AG08395 (cell line): ENCODE data around the gene TEP1.
"Not testable (repeated sequence)": the region's sequence is repeated elsewhere in the genome, so short reads cannot be mapped to it uniquely, and the experiment has no call there.

ENCODE experiments used
- DNase-seq: peaks from one replicate; pipeline ENCODE4 v3.0.0; 2012; ENCODE audit warnings: mixed read lengths, low spot score

The TEP1 gene

DNA sequence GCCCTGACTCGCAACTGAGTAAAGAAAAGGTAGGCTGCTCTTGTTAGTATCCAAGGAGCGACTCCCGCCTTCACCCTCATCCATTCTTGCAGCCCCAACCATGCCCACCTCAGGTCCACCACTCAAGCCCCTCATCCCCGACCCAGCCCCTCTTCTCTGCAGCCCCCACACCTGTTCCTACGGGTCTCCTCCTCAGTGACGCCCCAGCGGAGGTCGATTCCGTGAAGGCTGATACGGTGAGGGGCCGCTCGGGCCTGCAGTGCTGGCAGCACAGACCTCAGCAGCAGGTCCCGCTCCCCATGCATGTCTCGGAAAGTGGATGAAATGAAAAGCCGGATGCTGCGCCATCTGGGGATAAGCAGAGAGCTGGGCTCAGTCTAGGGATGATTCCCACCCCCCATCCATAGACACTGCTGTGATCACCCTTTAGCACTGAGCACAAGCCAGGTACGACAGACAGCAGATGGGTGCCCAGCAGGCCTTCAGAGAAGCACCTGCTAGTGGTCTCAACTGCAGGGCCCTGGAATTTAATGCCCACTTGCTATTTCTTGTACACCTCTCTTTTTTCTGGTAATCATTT lies 26.9 kb downstream of the TEP1 start:
- DNase-seq: no peak

GRCh38 chr14:20384886-20385285 lies 28.4 kb downstream of the TEP1 start:
- DNase-seq: no peak

- no peak for DNase-seq
These were observed 29.0 kb downstream of the TEP1 start for GRCh38 chr14:20384321-20384720.

- no peak for DNase-seq
These were observed 29.7 kb downstream of the TEP1 start for GRCh38 chr14:20383636-20384035.

DNA sequence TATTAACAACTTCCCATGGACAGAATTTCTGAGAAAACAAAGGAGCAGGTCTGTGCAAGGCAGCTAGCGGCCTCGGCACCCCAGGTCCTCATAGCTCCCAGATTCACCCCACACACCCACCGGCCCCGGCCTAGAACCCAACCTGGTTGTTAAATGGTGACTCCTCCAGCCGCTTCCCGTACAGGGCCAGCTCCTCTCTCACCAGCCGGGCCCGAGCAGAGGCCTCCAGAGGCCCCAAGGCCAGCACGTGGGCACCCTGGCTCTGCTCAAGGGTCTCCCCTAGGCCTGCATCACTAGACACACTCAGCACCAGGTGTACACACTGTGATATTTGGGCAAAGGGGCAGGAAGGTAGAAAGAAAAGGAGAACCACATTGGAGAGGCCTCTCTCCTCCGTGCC lies 30.3 kb downstream of the TEP1 start:
- DNase-seq: no peak

DNA sequence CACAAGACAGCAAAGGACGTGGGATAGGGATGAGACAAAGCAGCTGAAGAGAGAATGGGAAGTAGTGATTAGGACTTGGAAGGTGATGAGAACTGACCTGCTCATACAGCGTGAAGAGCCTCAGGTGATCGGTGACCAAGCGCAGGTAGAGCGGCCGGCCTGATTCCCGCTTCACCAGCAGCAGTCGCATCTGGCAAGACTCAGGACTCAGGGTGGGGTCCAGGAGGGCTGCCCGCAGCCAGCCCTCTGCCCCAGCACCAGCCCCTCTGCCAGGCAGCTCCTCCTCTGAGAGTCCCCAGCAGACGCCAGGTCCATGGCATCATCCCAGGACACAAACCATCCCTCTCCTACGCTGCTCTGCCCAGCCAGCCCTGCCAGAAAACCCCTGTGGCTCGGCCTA lies 30.8 kb downstream of the TEP1 start:
- DNase-seq: no peak

DNA sequence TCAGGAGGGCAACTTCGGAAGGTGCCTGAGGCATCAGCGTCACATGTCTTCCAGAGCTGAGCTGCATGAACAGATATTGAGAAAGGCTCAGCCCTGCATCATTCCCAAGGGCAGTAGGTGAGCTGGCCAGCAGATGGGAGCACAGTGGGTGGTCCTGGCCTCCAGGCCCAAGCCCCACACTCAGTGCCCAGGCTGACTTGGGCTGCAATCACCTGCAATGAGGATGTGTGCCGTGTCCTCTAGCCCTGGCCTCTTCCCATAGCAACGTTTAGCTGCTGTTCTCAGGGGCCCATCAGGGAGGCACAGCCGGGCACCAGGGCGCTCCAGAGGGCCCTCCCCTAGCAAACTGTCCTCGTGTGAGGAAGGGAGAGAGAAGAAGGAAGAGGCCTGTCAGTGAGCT lies 32.0 kb downstream of the TEP1 start:
- no peak for DNase-seq

GRCh38 chr14:20380681-20381080 lies 32.6 kb downstream of the TEP1 start:
- DNase-seq: no peak

DNA sequence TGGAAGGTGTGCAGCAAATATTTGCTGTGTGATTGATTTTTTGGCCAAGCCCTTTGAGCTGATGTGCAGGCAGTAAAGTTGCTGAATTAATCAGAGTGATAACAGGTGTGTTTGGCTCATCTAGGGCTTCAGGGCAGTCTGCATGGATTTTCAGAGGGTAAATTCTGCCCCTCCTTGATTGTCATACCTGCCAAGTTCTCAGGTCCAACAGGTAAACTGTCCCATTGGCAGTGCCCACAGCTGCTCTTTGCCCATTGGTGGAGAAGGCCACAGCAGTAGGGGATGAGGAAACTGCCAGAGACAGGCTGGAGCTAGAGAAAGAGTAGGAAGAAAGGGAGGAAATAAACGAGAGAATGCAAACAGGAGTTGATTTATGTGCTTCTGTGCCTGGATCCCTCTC lies 33.6 kb downstream of the TEP1 start:
- DNase-seq: no peak

DNA sequence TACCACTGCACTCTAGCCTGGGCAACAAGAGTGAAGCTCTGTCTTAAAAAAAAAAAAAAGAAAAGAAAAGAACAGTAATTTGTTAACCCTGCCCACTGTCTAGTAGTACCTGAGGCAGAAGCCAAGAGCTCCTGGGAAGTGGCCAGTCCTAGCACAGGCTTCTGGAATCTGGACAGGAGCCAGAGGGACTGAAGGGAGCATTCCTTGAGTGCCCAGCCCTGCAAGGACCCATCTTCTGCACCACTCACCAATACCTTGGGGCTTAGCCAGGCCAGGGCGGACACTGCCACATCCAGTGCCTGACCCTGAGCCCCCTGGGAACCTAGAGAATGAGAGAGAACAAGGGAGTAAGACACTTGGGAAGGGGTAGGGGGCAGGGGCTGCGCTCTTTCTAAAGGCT lies 36.1 kb downstream of the TEP1 start:
- no peak for DNase-seq

GRCh38 chr14:20376071-20376588 lies 37.2 kb downstream of the TEP1 start:
- DNase-seq: no peak

- no peak for DNase-seq
These were observed 37.8 kb downstream of the TEP1 start for GRCh38 chr14:20375471-20375870.

DNA sequence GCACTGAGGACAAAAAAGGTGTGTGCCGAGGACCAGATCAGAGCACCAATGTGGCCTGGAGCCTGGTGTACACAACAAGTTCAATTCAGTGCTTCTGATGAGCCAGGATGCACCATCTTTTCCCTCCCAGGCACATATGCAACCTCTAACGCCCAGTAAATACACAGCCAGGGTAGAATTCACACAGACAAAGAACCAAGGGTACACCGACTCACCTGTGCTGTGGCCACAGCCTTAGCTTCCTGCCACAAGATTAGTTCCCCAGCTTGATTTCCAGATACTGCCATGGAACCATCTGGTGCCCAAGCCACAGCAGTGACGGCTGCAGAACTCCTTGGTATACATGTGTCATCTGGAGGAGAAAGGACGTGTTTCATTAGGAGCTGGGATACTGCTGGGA lies 40.5 kb downstream of the TEP1 start:
- no peak for DNase-seq

DNA sequence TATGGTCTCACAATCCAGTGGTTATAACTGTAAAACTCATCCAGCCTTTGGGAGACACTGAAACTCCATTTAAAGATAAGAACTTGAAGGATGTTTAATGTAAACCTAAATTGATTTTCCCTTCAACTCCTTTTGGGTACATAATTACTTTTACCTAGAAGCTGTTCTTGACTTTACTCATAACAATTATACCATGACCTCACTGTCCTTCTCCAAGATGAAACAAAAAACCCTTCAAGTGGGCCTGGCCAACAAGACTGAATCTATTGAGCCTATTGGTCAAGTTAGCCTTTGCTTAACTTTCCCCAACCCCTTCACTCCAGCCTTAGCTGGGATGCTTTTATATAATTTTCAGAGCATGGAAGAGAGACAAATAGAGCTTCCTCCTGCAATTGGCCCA lies 47.4 kb downstream of the TEP1 start:
- DNase-seq: no peak

DNA sequence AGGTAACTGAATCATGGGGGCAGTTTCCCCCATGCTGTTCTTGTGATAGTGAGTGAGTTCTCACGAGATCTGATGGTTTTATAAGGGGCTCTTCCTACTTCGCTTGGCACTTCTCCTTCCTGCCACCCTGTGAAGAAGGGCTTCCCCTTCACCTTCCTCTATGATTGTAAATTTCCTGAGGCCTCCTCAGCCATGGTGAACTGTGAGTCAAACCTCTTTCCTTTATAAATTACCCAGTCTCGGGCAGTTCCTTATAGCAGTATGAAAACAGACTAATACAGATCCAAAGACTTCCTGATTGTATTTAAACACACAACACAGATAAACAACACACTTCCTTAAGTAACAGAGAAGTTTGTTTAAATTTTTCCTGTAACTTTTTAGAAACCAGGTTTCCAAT lies 54.8 kb downstream of the TEP1 start:
- not testable (repeated sequence) for DNase-seq

GRCh38 chr14:20356422-20356821 lies 56.9 kb downstream of the TEP1 start:
- DNase-seq: no peak

GRCh38 chr14:20350860-20351259 lies 62.4 kb downstream of the TEP1 start:
- peak; percentile 27 for DNase-seq

- no peak for DNase-seq
These were observed 63.0 kb downstream of the TEP1 start for GRCh38 chr14:20350282-20350681.

DNA sequence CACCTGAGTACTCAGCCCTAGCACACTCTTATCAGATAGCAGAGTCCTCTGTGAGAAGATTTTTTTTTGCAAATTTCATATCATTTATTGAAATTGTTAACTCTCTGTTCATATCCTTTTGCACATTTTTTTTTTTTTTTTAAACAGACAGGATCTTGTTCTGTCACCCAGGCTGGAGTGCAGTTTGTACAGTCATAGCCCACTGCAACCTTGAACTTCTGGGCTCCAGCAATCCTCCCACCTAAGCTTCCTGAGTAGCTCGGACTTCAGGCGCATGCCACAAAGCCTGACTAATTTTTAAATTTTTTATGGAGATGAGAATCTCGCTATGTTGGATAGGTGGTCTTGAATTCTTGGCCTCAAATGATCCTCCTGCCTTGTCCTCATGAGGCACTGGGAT lies 65.6 kb downstream of the TEP1 start:
- no peak for DNase-seq

DNA sequence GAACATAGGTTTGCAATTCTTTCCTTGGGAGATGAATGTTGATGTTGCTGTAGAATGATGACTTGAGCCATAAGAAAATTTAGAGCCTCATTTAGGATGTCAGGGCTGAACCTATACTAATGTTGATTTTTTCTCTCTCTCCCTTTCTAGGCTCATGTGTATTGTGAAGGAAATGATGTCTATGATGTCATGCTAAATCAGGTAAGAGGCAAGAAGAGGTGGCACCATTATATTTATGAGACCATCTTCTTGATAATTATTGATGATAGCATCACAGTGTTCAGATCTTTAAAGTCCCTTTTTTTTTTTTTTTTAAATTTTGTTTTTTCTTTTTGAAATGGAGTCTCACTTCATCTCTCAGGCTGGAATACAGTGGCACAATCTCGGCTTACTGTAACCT lies 66.6 kb downstream of the TEP1 start:
- DNase-seq: no peak

DNA sequence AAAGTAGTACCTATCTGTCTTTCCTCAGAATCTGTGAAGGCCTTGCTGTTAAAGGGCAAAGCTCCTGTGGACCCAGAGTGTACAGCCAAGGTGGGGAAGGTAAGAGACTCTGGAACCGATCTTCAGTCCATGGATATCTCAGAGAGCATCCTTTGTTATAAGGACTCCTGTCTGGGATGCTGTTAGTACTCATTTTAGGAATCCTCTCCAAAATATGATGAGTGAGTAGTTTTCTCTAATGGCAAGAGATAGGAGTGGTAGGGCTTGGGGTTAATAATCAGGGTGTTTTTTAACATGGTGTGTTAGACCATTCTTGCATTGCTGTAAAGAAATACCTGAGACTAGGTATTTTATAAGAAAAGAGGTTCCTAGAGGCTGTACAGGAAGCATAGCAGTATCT lies 67.9 kb downstream of the TEP1 start:
- DNase-seq: no peak

DNA sequence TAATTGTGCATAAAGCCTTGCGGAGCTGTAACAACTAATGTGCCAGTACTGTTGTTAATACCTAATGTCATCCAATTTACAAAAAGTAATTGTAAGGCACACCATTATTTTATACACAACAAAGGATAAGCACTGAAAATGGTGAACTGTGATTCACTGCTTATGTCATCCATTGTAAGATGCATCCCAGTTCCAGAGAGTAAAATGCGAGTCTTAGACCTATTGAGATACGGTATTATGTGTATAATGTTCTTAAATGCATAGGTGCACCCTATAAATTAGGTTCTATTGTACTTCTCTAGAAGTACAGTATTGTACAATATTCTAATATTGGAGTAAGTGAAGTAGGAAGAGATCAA lies 69.5 kb downstream of the TEP1 start:
- no peak for DNase-seq

DNA sequence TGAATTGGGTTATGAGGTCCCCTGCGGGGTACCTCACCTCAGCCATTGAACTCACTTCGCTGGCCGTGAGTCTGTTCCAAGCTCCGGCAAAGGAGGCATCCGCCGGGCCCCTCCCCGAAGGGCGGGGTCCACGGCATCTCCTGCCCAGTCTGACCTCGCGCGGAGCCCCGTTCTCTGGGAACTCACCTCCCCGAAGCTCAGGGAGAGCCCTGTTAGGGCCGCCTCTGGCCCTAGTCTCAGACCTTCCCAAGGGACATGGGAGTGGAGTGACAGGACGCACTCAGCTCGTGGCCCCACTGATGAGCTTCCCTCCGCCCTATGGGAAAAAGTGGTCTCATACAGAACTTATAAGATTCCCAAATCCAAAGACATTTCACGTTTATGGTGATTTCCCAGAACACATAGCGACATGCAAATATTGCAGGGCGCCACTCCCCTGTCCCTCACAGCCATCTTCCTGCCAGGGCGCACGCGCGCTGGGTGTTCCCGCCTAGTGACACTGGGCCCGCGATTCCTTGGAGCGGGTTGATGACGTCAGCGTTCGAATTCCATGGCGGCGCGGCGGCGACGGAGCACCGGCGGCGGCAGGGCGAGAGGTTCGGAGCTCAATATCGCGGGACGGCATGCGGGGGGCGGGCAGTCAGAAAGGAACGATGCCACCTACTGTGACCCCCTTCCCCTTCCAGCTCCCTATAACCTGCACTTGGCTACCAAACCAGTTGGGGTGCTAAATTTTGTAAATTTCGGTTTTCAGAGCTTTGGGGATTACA lies 70.0 kb downstream of the TEP1 start, which contains the start of gene PARP2:
TSS of gene PARP2 (plus strand) at position 544 of the 770 bp plus-strand sequence. CDS start at position 551, 7 bp downstream.
- peak; percentile 98 for DNase-seq

DNA sequence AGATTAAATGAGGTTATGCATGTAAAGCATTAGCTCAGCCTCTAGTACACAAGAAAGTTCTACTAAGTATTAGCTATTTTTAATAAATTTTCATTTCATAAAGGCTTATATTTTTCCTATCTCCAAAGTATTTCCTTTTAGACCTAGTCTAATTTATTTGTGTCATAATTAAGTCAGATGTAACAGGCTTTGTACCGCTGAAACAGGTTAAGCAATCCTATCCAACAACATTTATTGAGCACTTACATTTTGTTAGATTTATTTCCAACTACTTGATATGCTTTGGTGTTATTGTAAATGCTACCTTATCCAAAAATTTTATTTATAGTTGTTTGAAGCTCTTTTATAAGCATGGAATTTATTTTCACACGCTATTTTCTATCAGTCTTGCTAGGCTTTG lies 71.7 kb downstream of the TEP1 start:
- DNase-seq: no peak
